ENCODE results near the gene EPO. TPM values are rescaled to one million over a fixed set of nuclear protein-coding genes. Genes with fewer than 3 reads are reported as not detected.
"Not testable (repeated sequence)": the region's sequence is repeated elsewhere in the genome, so short reads cannot be mapped to it uniquely, and the experiment has no call there.

EPO gene
- total RNA-seq, 3 donors from 2014 or later: not detected

DNA sequence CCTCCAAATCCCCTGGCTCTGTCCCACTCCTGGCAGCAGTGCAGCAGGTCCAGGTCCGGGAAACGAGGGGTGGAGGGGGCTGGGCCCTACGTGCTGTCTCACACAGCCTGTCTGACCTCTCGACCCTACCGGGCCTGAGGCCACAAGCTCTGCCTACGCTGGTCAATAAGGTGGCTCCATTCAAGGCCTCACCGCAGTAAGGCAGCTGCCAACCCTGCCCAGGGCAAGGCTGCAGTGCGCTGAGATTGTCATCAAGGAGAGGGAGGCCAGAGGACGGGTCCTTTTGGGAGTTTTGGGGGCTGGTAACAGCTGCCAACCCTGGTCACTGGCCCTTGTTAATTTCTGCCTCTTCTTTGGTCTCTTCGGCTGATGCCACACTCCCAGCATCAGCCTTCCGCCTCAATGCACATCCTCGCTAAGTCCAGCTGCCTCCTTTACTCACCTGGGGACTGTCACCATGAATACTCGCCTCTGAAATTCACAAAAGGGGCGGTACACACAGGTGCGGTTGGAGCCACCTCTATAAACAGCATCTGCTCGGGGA lies 3.5 kb downstream of the EPO start:
- ATAC-seq: no peak
- intact Hi-C loops (cut with DNase I, micrococcal nuclease): no loop called here
- Histone ChIP-seq H3K4me3 (no peak overlapping the region), H3K9me3 (no peaks in the 10 kb centered on the region), H3K4me1 (ENCODE audit: low read depth) (peaks cover 14% of the 10 kb centered on the region), H3K36me3 (ENCODE audit: low read depth) (no peaks in the 10 kb centered on the region)
- TF ChIP-seq, protein P1, sequence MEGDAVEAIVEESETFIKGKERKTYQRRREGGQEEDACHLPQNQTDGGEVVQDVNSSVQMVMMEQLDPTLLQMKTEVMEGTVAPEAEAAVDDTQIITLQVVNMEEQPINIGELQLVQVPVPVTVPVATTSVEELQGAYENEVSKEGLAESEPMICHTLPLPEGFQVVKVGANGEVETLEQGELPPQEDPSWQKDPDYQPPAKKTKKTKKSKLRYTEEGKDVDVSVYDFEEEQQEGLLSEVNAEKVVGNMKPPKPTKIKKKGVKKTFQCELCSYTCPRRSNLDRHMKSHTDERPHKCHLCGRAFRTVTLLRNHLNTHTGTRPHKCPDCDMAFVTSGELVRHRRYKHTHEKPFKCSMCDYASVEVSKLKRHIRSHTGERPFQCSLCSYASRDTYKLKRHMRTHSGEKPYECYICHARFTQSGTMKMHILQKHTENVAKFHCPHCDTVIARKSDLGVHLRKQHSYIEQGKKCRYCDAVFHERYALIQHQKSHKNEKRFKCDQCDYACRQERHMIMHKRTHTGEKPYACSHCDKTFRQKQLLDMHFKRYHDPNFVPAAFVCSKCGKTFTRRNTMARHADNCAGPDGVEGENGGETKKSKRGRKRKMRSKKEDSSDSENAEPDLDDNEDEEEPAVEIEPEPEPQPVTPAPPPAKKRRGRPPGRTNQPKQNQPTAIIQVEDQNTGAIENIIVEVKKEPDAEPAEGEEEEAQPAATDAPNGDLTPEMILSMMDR (IDR thresholded peaks at IDR 0.05): no peak
- no peak for DNase-seq

GRCh38 chr7:100724364-100724763 lies 4.1 kb downstream of the EPO start:
- H3K36me3 ChIP-seq (ENCODE audit: low read depth); H3K9me3 ChIP-seq; intact Hi-C loops (cut with DNase I, micrococcal nuclease); ATAC-seq; DNase-seq; H3K4me3 ChIP-seq: not testable (repeated sequence)
- peaks cover 14% of the 10 kb centered on the region for H3K4me1 ChIP-seq (ENCODE audit: low read depth)

GRCh38 chr7:100726996-100727761 lies 6.9 kb downstream of the EPO start:
- H3K4me1 ChIP-seq (ENCODE audit: low read depth): peaks cover 7% of the 10 kb centered on the region
- peak in 1 of 3 donors; percentile 13 for DNase-seq
- H3K4me3 ChIP-seq: no peak overlapping the region
- H3K9me3 ChIP-seq: no peaks in the 10 kb centered on the region
- ATAC-seq: no peak
- TF ChIP-seq, protein P1 (IDR thresholded peaks at IDR 0.05): no peak
- intact Hi-C loops (cut with DNase I, micrococcal nuclease): no loop called here
- H3K36me3 ChIP-seq (ENCODE audit: low read depth): no peaks in the 10 kb centered on the region

- no peaks in the 10 kb centered on the region for H3K9me3 ChIP-seq
- ATAC-seq (no peak), DNase-seq (no peak)
- H3K4me3 ChIP-seq: no peak overlapping the region
- intact Hi-C loops (cut with DNase I, micrococcal nuclease): no loop called here
- no peaks in the 10 kb centered on the region for H3K36me3 ChIP-seq (ENCODE audit: low read depth)
- TF ChIP-seq, protein P1 (IDR thresholded peaks at IDR 0.05): no peak
- peaks cover 7% of the 10 kb centered on the region for H3K4me1 ChIP-seq (ENCODE audit: low read depth)
Measured at GRCh38 chr7:100728196-100728595, 7.9 kb downstream of the EPO start.

DNA sequence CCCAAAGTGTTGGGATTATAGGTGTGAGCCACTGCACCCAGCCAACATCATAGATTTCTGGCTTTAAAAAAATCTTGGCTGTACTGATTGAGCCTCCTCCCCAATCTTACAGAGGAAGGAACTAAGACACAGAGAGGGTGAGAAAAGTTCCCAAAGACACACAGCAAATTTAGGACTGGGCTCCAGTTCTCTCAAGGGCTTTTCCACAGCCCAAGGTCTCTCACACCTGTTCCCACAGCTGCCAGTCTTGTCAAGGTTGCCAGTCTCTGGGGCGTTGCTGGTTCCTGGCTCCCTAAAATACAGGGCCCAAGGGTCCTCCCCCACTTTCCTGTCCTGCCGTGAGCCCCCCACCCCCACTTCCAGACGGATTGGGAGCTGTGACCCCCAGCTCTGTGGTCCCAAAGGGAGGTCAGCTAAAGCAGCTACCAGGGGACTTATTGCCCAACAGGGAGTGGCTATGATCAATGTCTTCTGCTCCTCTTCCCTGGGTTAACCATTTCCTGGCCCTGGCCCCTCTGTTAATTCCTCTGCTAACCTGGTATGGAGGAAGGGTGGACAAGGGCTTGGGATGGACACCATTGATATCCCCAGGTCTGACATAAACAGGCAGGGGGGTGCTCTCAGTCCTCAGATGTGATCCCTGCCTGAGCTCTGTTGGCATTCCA lies 10.0 kb downstream of the EPO start:
- peaks cover 4% of the 10 kb centered on the region for H3K4me1 ChIP-seq (ENCODE audit: low read depth)
- intact Hi-C loops (cut with DNase I, micrococcal nuclease): no loop called here
- no peaks in the 10 kb centered on the region for H3K9me3 ChIP-seq
- H3K36me3 ChIP-seq (ENCODE audit: low read depth): no peaks in the 10 kb centered on the region
- TF ChIP-seq, protein P1 (IDR thresholded peaks at IDR 0.05): no peak
- DNase-seq (no peak), ATAC-seq (no peak)
- no peak overlapping the region for H3K4me3 ChIP-seq

Measured in mucosa of descending colon (tissue), 3 donors.